ENCODE results near the gene IZUMO4.
"Not testable (repeated sequence)": the region's sequence is repeated elsewhere in the genome, so short reads cannot be mapped to it uniquely, and the experiment has no call there.

The IZUMO4 gene

DNA sequence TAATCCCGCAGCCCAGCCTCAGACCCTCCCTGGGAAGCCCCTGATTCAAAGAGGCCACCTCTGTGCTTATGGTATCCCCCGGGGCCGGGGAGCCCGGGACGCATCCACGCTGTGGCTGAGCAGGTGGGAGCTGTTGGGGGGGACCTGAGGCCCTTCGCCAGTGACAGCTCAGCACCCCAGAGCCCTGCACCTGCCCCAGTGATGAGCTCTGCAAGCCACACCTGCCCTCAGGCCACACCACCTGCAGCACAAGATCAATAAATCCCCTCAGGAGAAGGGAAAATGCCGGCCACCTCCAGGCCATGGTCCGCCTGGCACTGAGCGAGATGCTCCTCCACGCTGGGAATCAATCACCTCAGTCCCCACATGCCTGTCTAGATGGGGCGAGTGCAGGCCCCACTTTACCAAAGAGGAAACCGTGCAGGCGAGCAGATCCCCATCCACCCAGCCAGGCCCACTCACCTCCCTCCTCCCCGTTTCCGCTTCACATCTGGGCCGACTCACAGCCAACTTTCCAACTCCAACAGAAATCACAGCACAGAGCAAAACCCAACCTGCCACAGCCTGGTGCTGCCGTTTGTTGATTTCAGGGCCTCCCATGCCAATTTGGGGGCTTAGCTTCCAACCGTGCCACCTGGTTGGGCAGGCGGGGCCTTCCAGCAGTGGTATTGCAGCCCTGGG is 13.4 kb upstream of the IZUMO4 start:
- DNase-seq = peak; percentile 36

DNA sequence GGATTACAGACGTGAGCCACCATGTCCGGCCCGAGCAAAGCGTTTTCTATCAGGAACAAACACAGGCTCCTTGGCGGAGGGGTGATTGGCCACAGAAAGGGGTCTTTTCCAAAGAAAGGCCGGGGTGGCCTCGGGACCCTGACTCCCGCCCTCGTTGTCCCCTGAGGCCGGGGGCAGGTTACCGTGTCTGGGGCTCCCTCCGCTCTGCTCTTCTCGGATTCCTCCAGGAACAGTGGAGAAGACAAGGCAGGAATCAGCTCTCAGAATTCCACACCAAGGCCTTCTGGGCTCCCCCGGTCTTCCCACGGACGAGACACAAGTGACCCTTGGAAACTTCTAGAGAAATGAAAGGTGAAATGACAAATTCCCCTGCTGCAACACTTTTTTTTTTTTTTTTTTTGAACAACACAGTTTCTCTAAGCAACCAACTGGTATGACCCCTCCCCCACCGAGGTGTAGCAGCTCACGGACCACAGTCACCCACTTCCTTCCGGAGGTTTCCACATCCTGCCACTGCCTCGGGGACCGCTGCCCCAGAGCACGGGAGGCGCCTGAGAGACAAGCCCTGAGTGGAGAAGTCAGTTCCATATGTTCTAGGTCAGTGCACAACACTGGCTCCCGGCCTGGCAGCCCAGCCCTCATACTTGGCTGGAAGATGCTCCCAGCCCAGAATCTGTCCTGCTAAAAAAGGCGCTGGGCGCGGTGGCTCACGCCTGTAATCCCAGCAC is 11.6 kb upstream of the IZUMO4 start:
- DNase-seq = peak; percentile 71

DNA sequence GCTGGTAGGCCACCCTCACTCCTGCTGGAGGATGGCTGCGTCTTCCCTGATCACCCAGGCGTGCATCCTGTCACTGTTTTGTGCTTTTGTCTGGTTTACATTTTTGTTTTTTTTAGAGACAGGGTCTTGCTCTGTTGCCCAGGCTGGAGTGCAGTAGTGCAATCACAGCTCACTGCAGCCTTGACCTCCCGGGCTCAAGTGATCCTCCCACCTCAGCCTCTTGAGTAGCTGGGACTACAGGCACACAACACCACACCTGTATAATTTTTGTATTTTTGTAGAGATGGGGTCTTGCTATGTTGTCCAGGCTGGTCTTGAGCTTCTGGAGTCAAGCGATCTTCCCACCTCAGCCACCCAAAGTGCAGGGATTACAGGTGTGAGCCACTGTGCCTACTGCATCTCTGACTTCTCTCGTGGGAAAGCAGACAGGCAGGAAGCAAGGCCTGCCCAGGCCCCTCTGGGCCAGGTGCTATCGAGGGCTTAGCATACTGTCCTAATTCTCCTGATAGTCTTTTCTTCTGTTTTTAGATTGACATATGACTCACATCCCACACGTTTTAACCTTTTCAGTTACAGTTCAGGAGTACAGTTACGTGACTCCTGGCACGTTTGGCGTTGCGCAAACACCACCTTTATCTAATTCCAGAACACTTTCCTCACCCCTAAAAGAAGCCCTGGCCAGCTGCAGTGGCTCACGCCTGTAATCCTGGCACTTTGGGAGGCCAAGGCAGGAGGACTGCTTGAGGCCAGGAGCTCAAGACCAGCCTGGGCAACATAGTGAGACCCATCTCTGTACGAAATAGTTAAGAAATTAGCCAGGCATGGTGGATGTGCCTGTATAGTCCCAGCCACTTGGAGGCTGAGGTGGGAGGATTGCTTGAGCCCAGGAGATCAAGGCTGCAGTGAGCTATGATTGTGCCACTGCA is 9.8 kb upstream of the IZUMO4 start:
- not testable (repeated sequence) for DNase-seq

DNA sequence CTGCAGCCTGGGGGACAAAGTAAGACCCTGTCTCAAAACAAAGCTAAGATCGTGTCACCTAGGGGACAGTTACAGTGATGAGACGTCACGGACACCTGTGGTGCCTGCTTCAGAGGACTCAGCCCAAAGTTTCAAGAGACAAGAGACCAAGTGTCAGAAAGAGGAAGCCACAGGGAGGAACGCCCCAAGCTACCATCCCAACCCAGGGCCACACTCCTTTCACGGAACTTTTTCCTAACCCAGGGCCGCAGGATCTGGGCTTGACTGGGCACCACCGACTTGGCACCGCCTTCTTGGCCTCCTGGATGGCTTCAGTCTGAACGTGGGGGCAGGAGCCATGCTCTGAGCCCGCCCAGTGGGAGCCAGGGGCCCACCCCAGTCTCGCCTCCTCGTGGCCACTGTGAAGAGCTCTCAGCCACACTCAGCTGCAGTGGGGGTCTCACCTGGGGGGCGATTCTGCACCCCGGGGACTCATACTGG is 9.1 kb upstream of the IZUMO4 start:
- no peak for DNase-seq

DNA sequence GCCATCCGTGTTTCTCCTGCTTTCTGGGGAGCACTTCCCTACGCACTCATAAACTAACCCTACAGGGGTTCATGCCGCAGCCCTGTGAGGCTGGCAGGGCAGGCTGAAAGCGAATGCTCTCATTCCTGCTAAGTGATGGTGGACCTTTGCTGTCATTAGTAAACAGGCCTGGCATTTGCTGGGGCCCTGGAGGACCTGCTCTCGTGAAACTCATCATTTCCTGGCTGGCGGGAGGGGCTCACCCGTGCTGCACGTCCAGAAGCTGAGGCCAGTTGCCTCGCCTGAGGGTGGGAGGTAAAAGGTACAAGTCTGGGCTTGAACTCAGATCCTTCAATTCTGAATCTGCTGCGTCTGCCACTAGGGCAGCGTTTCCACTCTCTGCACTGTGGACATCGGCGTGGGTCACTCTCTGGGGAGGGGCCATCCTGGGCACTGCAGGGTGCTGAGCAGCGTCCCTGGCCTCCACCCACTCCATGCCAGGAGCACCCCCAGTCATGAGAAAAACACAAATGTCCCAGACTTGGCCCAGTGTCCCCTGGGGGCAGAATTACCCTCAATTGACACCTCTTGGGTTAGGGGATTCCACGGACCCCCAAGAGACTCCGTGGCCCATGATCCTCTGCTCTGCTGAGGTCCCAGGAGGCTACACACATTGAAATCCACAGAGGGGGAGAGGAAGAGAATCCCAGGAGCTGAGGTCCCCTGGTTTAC is 7.6 kb upstream of the IZUMO4 start:
- DNase-seq = no peak

DNA sequence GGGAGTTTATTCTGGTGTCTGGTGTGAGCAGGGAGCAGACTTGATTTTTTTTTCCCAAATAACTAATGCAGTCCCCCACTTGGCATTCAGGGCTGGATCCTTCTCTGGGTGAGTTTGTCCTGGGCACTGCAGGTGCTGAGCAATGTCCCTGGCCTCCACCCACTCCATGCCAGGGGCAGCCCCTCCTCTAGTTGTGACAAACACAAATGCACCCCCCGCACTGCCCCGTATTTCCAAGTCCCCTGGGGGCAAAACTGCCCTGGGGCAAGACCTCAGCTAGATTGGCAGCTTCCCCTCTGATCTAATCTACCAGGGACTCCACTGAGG is 7.0 kb upstream of the IZUMO4 start:
- no peak for DNase-seq

DNA sequence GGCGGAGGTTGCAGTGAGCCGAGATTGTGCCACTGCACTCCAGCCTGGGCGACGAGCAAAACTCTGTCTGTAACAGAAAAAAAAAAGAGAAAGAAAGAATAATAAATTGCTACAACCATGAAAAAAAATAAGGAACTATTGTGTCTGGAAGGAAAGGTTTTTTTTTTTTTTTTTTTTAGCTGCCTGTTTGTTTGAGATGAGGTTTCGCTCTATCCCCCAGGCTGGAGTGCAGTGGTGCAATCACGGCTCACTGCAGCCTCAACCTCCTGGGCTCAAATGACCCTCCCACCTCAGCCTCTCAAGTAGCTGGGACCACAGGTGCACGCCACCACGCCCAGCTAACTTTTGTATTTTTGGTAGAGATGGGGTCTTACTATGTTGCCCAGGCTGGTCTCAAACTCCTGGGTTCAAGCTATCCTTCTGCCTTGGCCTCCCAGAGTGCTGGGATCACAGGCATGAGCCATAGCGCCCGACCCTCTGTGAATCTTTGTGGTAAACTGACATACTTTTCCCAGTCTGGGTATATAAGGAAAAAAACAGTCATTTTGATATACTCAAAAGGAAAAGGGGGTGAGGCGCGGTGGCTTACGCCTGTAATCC is 4.7 kb upstream of the IZUMO4 start:
- DNase-seq = not testable (repeated sequence)

DNA sequence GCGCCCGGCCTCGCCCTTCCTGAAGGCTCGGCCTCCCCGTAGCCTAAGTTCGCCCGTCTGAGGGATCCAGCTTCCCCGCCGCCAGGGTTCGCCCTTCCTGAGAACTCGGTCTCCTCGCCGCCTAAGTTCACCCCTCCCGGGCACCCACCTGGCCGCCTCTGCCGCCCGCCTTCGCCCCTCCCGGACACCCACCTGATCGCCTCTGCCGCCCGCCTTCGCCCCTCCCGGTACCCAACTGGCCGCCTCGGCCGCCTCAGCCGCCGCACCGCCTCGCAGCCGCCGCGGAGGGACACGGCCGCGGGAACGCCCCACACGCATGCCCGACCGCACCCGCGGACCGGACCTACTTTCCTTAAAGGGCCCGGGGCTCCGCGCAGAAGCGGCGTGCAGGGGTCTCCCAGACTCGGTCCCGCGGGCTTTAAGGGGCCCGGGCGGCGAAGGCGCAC is 658 bp upstream of the IZUMO4 start, which contains the start of gene MOB3A:
Gene MOB3A (minus strand): TSS at position 293 of the 446 bp plus-strand sequence. CDS start 17,766 bp downstream, outside the sequence.
- DNase-seq = peak; percentile 81

DNA sequence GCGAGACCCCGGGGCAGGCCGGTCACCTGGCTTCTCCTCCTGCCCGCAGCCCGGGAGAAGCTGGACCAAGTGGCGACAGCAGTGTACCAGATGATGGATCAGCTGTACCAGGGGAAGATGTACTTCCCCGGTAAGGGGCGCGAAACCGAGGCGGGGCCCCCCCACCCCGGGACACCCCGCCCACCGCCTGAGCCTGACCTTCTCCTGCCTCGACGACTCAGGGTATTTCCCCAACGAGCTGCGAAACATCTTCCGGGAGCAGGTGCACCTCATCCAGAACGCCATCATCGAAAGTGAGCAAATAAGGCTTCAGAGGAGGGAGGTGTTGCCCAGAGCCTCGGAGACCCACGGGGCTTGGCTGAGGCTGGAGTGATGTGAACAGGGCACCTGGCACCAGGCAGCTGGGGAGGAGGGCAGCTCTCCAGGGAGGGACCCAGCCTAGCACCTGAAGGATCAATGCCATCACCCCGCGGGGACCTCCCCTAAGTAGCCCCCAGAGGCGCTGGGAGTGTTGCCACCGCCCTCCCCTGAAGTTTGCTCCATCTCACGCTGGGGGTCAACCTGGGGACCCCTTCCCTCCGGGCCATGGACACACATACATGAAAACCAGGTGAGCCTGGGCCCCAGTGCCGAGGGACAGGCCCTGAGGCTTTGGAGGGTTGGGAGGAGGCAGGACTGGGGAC is 629 bp downstream of the IZUMO4 start:
- DNase-seq = peak; percentile 40

DNA sequence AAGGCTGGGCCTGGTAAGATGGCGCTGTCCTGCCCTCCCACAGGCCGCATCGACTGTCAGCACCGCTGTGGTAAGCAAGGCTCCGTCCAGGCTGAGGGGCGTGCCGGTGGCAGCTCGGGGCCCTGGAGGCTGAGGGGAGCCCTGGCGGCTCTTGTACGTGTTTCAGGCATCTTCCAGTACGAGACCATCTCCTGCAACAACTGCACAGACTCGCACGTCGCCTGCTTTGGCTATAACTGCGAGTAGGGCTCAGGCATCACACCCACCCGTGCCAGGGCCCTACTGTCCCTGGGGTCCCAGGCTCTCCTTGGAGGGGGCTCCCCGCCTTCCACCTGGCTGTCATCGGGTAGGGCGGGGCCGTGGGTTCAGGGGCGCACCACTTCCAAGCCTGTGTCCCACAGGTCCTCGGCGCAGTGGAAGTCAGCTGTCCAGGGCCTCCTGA is 1.2 kb downstream of the IZUMO4 start:
- DNase-seq = no peak

DNA sequence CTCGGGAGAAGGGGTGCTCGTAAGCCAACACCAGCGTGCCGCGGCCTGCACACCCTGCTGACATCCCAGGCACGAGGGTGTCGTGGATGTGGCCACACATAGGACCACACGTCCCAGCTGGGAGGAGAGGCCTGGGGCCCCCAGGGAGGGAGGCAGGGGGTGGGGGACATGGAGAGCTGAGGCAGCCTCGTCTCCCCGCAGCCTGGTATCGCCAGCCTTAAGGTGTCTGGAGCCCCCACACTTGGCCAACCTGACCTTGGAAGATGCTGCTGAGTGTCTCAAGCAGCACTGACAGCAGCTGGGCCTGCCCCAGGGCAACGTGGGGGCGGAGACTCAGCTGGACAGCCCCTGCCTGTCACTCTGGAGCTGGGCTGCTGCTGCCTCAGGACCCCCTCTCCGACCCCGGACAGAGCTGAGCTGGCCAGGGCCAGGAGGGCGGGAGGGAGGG is 2.4 kb downstream of the IZUMO4 start:
- no peak for DNase-seq

DNA sequence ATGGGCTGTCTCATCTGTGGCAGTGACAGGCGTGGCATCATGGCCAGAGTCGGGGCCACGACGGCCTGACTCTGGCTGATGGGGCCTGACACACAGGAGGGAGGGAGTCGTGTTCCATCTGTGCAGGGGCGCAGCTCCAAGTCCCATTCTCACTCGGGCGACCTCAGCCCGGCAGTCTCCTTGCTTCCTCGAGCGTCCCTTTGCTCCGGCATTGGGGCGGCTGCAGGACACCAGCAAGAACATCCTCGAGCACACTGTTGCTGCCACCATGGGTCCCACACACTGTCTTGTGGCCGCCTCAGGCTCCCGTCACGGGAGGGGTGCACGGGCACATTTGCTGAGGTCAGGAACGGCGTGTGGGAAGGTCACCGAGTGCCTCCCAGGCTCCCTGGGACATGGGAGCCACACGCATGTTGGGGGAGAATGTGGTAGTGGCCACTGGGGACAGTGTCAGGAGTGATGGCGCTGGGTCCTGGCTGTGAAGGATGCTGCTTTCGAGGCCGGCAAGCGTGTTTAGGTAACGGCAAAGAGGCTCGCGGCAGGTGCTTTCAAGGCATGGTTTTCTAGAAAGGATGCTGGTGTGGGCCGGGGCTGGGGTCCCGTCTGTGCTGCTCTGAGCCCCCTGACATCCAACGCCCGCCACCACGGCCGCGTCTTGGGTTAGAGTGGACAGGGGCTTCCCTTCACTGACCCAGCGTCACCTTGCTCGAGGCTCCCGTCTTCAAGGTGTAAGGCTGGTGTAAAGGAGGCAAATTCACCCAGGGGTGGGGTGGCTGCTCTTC is 3.4 kb downstream of the IZUMO4 start:
- DNase-seq = no peak

DNA sequence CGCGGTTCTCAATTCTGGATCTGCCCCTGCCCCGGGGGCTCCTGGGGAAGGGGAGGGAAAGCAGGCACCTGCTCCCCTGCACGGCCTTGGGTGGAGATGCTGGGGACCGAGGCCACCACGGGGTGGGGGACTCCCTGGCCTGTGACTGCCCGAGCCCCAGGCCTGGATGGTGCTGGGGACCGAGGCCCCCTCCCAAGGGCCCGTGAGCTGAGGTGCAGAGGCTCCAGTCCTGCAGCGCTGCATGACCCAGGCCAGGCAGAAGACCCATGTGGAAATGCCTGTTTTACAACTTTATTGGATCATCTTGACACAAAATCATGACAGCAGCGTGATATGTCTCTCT is 4.0 kb downstream of the IZUMO4 start:
- no peak for DNase-seq

DNA sequence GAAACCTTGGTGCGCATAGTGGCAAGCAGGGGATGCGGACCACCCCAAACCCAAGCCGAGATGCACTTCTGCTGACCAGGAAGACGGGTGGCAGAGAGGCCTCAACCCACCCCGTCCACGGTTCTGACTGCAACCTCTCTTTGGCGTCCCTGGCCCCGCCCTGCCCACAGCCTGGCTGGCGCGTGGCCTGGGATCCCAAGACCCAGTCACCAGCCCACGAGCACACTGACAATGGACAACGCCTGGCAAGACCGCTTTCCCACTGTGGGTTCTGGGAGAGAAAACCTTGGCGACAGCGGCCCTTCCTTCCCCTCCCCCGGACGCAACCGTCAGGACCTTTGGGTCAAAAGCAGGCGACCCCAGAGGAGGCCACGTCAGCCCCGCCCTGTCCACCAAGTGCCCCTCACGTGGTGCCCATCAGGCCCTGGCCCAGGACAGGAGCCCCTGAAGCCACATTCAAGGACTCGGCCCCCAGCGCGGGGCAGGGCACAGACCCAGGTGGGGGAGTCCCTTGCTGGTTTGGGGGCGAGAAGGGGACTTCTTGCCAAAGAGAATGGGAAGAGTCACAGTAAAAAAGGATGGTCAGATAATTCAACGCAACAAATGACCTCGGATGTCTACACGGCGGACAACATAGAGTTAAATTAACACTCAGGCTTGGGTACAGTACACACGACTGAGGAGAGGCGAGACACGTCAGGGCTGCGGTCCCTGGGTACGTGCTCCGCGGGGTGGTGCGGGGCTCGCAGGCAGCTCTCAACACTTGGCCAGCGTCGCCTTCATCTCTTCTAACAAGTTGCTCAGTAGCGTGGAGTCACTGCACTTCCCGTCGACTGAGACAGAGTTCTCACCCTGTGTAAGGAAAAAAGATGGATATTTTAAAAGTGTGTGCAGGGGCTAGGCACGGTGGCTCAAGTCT is 5.0 kb downstream of the IZUMO4 start:
- DNase-seq = no peak

DNA sequence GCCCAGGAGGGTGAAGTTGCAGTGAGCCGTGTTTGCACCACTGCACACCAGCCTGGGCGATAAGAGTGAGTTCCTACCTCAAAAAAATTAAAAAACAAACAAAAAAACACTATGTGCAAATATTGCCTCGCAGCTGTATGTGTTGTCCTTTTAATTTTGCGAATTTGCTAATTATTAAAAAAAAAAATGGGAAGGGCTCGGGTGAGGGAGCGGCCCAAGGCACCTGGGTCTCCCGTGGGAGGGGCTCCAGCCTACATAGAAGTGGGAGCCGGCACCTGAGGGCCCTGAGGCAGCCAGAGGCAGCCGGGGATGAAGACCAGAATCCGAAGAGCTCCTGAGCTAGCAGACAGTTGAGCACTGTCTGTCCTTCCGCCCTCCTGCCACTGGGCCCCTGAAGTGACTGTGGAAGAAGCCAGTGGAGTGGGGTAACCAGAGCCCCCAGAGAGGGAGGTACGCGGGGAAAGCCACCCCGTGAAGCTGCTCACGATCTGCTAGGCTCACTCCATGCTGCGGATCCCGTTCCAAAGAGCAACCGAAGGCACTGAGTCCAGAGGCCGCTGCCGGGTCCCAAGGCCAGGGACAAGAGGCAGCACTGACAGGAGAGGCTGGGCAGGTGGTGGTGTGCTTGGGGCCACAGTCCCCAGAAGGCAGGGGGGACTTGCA is 6.5 kb downstream of the IZUMO4 start:
- no peak for DNase-seq

DNA sequence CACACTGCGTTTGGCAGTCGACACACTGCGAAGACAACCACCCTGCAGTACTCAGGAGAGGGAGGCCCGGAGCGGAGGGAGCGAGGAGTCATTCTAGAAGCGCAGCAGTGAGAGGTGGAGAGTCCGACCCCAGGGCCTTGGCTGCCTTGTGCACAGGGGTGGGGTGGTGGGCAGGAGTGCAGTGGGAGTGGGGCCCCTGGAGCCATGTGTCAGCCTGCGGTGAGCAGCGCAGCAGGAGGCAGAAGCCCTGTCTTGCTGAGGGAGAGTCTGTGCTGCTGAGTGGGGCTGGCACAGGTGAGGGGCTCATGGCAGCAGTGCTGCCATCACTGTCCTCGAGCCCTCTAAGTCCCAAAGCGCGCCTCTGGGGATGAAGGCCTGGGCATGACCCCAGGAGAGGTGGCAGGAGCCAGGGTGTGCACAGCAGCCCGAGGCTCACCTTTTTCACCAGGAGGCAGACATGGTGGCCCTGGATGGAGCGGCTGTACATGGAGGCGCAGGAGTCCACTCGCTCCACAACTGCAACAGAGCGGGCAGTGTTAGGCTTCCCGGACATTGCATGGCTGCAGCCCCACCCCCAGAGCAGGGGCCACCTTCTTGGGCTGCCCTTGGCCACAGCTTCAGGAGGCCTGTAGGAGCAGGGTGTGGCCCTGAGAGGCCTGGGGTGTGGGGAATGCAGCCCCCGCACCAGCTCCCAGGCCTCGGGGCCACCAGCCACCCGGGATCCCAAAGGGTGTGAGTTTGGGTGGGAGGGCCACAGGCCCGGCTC is 11.7 kb downstream of the IZUMO4 start:
- no peak for DNase-seq

DNA sequence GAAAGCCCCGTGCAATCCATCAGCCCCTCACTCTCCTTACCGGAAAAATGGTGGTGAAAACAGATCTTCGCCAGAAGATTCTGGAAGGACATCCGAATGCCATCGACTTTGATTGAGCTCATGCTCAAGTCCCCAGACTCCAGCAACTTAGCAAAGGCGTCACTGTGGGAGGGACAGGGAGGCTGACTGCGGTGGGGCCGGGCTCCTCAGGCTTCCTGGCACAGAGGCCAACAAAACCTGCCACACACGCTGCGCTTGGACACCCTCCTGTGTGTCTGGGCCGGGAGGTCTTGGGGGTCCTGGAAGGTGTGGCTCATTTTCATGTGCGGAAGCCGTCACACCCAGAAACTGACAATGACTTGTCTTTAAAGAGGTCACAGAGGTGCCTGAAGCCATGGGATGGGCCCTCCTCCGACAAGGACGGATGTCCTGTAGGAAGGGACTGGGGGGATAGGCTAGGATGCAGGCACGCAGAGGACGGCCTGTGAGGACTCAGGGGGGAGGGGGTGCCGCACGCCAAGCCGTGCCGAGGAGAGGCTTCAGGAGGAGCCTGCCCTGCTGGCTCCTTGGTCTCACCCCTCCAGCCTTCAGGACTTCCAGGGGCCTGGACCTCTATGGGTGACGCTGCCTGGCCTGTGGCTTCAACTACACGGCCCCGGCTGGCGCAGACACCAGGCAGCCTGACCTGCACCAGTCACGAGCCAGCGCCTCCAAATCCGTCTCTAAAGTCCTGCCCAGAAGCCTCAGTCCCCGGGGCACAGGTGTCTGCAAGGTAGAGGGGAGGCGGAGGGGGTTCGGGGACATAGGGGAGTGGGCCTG is 12.5 kb downstream of the IZUMO4 start:
- DNase-seq = no peak

Measured in effector CD8-positive, alpha-beta T cell (primary cell).